Germinal center (tissue), 1 donor: ENCODE data around the gene ADAMTS18.

Experiments used
- DNase-seq: peaks from one replicate; pipeline ENCODE4 v3.0.0; 2012; ENCODE audit warnings: mixed read lengths, low spot score

The ADAMTS18 gene

GRCh38 chr16:77396461-77396860 lies 38.4 kb downstream of the ADAMTS18 start:
- DNase-seq = no peak

DNA sequence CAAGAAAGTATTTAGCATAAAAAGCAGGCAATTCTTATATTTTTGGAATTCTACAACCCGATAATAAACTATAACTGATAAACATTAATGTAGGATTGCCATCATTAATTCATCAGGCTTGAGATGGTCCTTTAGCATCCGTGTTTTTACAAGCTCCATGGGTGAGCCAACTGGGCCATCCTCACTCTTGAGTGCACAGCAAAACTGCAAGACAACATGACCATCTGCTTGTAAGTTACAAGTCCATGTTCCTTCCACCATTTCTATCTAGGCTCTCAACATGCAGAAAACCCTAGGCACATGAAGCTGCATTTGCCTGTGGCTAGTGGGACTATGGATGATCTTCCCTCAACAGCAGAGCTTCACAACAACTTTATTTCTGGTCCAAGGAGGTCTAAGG lies 40.1 kb downstream of the ADAMTS18 start:
- no peak for DNase-seq

DNA sequence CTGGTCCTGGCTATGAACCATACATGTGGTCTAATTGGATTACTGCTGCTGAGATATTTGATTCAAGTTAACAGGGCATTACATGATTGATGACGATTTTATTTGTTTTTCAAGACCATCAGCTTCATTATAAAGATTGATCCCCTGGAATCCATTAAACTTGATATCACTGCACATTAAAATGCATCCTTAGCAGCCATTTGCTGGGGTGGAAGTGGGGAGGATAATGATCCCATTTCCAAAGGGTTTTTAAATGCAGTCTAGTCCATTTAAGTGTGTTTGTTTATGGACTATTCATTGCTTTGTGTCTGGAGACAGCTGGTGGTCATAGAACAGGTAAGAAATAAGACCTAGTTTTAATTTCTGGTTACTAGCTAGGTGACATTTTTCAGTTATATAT lies 40.9 kb downstream of the ADAMTS18 start:
- DNase-seq = no peak

GRCh38 chr16:77387815-77388209 lies 47.0 kb downstream of the ADAMTS18 start:
- DNase-seq = no peak

DNA sequence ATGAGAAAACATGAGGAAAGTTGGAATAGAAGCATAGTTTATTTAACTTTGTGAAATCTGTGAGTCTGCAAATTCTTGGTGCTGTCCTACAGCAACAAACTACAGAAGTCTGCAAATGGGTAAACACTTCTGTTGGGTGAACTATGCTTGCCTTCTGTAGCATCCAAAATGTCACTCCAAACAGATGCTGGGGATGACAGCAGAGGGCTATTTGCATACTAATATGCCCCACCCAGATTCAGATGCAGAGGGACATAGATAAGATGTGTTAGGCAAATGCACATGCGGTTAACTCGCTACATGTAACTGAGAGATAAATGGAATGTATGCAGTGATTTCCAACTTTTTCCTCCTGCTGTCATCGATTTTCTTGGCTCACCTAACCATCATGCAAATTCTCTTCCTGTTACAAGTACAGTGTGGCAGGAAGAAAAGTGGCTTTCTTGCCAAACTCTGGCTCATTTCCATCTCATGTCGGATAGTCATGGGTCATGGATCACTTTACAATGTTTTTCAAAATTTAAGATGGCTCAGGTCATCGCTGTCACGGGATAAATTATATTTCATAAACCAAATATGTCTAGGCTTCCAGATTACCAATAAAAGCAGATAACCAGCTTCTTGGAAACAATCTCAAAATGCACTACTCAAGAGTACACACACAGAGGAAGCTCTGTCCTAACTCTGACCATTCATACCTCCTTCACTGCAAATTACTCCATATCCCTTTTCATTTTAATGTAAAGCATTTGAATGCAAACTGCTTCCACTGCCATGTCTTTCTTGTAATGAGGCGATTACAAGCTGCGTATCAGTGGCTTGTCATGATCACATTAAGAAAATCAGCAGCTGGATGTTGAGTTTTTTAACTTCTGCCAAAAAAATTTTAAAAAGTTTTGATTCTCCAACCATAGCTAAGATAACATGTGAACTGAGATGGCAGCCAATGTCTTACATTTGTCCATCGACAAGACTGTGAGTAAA lies 47.7 kb downstream of the ADAMTS18 start:
- no peak for DNase-seq

DNA sequence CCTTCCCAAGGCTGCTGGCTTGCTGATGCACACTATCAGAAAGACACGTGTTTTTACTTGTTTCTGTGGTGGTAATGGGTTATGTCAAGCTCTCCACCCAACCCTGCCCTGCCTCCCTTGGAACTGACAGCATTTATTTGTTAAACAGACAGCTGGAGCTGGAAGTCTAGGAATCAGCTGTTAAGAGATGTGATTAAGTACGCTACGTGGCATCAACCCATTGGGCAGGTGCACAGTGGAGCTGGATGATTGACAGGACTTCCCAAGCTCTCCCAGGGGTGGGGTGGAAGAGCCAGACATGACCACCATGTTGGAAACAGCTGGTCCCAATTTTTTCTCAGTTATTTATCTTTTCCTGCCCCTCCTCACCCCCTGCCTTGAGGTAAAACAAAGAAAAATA lies 49.4 kb downstream of the ADAMTS18 start:
- DNase-seq = no peak

- no peak for DNase-seq
Measured at GRCh38 chr16:77383606-77384187, 51.1 kb downstream of the ADAMTS18 start.

DNA sequence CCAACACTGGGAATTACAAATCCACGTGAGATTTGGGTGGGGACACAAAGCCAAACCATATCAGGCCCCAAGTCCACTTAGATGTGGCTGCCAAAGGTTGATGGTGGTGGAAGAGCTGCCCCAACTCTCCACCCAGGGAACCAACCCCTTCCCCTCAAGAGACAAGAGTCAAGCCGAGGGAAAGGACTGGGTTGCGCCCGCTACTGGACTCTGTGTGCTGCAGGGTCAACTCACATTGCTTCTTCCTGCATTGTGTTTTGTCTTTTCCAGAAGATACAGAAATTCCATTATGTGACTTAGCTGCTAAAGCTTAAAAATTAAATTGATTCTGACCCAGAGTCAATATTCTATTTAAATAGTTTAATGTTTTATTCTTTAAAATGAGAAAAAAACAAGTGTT lies 58.5 kb downstream of the ADAMTS18 start:
- no peak for DNase-seq

DNA sequence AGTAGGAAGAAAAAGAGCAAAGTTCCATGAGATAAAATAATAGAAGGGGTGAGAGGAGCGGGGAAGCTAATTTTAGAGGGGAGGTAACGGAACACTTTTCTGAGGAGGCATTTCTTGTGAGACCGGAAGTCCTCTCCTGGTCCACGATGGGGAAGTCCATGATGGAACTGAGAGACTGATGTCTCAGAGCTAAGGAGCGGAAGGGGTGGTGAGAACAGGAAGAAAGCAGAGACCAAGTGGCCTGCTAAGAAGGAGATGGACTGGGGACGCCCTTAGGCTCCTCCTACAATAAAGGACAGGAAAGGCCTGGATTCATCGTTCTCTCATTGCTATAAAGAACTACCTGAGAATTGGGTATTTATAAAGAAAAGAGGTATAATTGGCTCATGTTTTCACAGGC lies 59.4 kb downstream of the ADAMTS18 start:
- no peak for DNase-seq

GRCh38 chr16:77374384-77374783 lies 60.5 kb downstream of the ADAMTS18 start:
- no peak for DNase-seq

- no peak for DNase-seq
Measured at GRCh38 chr16:77373726-77374125, 61.1 kb downstream of the ADAMTS18 start.

GRCh38 chr16:77364770-77365169 lies 70.1 kb downstream of the ADAMTS18 start:
- no peak for DNase-seq

DNA sequence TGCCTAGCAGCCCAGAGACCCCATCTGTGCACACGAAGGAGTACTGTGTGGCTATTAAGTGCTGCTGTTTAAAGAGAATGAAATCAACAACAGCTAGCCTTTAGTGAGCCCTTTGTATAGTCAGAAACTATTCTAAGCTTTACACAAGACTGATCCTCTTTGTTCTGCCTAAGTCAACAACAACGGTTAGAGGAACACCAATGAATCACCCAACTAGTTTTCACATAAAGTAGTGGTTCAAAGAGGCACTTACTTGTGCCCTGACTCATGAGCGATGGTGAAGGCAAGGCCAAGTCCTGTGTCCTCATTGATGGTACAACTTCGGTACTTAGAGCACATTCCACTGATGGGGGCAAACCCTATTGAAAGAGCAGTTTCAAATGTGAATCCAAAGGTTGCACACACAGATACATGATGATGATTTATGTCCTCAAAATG lies 75.8 kb downstream of the ADAMTS18 start:
- DNase-seq = no peak

GRCh38 chr16:77353587-77354263 lies 81.1 kb downstream of the ADAMTS18 start:
- DNase-seq = no peak

- no peak for DNase-seq
Measured at GRCh38 chr16:77344341-77344740, 90.5 kb downstream of the ADAMTS18 start.

DNA sequence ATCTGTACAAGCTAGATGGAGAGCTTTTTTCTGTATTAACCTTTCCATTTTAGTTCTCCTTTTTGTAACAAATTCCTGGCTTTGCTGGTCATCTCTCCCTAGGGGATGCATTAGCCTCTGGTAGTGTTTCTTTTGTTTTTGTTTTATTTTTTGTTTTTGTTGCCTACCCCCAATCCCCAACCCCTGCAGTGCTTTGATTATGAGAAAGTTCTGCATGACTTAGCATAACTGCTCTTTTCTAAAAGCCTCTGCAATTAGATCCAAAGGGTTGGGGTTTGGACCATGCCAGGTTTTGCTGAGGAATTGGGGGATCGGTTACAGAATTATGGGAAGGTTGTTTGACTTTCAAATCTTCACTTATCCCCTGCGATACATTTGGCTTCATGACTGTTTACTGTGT lies 98.2 kb downstream of the ADAMTS18 start:
- no peak for DNase-seq

GRCh38 chr16:77335652-77336234 lies 99.1 kb downstream of the ADAMTS18 start:
- no peak for DNase-seq

- no peak for DNase-seq
Measured at GRCh38 chr16:77332792-77333191, 102.0 kb downstream of the ADAMTS18 start.

GRCh38 chr16:77331802-77332586 lies 102.8 kb downstream of the ADAMTS18 start:
- DNase-seq = no peak

- no peak for DNase-seq
Measured at GRCh38 chr16:77331043-77331442, 103.8 kb downstream of the ADAMTS18 start.

DNA sequence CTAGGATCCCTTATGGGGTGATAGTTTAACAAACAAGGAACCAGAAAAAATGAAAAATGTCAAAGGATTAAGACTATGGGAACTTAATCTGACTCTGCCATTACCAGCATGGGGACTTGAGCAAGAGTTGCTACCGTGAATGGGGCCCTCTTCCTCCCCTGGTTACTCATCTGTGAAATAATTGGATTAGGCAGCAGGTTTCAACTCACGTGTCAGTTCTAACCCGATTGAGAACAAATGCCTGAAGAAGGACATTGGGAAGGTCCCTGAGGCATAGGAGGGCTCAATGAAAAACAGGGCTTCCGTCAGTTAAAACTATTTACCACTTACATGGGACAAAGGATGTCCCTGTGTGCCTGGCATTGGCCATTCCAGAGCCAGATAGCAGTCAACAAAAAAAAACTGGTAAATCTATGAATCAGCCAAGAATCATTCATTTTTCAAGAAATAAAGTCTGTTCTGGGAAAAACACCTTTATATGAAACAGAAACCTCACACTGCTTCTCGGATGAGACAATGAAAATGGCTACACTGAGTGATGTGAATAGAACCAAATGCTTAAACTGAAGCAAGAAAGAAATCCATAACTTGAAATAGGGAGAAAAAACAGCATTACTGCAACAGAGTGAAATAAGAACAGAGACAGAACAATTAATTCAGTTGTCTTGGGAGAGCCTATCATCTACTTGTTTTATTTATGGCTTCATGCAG lies 104.3 kb downstream of the ADAMTS18 start:
- no peak for DNase-seq
